HG03108 (cell line): ENCODE measurements around the gene CLDND1.
A peak's percentile ranks its signal among the peaks of the same experiment; 100 is the strongest.
"Not testable (repeated sequence)": the region's sequence is repeated elsewhere in the genome, so short reads cannot be mapped to it uniquely, and the experiment has no call there.

Experiments
- ATAC-seq: cut with Tn5 transposase; IDR thresholded peaks from one replicate; pipeline ENCODE4 v1.9.1; 2021; ENCODE audit warnings: moderate library complexity; ENCODE audit not compliant: unreplicated experiment

CLDND1 gene

DNA sequence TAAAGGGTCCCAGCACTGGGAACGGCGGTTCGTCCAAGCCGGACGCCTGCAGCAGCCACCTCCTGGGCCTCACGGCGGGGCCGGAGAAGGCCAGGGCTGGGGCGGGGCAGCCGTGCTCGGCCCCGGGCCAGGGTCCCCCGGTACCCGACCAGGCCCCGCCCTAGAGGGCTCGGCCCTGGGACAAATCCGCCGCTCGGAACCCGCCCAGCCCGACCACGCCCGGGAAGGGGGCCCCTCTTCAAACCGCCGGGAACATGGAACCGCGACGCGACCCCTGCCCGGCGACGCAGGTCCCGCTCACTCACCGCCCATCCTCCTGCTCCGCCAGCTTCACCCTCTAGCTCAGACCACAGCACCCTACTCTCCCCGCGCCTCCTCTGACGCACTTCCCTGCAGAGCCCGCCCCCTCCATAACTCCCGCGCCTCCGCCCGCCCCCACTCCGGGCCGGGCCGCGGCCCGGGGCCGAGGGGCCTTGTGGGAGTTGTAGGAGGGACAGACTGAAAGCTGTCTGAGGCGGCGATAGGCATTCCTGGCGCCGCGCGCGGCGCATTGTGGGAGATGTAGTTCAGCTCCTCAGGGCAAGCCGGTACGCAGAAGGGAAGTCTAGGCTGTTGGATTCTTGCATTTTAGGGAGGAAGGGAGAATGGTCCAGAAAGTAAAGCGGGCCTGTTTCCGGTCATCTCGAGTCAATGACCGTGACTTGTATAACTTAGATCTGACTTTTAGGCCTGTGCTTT is at the start of gene CLDND1:
Gene CLDND1 (minus strand): TSS at position 359 of the 738 bp plus-strand sequence. CDS start 1,478 bp downstream, outside the sequence.
- peak; percentile 79 for ATAC-seq

DNA sequence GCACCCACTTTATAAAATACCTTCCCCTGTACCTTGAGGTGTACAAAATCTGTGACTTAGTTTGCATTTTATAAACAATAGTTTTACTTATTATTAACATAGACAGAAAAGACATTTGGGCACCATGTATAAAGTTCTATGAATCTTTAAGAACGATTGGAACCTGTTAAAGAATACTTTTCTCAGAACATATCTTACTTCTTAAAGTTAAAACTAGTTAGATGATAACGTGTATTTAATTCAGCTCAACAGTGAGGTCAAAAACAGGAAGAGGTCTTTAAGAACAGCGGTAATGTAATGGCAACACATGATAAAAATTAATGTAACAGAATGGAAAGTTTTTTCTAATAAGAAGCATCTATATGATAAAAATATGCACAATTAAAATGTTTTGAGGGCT is 45.7 kb upstream of the CLDND1 start:
- no peak for ATAC-seq

DNA sequence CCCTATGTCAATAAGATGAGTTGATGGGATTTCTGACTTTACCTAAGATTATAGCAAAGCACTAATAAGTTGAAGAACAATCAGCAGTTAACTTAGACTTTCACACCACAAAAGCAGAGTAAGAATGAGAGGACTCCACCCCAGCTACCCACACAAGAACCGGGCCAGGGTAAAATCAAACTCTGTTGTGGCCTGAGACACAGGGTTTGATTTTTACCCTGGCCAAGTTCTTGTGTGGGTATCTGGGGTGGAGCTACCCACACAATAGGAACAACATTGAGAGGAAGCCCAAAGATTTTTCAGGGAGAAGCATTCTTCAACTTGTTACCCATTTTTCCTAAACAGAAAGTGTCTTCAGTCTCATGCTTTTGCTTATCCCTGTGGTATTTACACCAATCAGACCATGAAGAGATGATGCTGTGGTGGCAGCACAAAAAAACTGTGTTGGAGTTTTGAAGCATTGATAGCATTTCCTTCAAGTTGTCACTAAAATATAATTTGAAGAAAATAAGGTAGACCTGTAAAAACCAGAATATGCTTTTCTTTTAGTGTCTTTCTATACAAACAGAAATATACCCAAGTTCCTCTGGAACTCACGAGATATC is 45.1 kb upstream of the CLDND1 start:
- peak; percentile 24 for ATAC-seq

DNA sequence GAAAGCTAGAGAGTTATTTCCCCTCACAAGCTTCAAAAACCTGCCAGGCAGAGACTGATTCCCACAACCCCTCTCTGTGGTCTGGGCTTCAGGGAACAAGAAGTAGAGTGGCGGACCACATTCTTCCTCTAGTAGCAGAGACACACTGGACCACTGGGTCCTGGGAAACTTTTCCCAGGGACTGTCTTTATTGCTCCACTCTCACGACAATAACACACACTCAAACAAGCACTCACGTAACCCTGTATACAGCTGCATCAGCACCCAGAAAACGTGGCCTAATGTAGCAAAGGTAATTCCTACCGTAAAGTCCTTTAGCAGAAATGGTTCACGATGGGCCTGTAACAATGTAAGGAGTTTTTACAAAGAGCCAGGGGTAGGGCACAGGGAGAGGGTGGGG is 43.1 kb upstream of the CLDND1 start:
- ATAC-seq: no peak

DNA sequence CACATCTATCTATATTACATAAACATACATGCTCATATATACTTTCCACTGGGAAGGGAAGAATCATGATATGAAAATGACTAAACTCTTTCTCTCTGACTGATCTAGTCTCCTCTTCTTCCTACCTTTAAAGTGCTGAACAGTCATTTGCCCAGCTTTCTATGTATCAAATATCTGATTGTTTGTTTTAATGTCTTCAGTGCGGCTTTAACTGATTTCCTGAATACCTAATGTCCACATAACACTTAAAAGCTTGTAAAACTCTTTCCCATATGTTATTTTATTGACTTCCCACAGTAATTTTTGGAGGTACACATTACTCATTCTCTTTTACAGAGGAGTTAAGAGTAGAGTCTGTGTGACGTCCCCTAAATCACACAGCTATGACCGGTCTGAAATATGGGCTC is 42.5 kb upstream of the CLDND1 start:
- ATAC-seq: no peak

DNA sequence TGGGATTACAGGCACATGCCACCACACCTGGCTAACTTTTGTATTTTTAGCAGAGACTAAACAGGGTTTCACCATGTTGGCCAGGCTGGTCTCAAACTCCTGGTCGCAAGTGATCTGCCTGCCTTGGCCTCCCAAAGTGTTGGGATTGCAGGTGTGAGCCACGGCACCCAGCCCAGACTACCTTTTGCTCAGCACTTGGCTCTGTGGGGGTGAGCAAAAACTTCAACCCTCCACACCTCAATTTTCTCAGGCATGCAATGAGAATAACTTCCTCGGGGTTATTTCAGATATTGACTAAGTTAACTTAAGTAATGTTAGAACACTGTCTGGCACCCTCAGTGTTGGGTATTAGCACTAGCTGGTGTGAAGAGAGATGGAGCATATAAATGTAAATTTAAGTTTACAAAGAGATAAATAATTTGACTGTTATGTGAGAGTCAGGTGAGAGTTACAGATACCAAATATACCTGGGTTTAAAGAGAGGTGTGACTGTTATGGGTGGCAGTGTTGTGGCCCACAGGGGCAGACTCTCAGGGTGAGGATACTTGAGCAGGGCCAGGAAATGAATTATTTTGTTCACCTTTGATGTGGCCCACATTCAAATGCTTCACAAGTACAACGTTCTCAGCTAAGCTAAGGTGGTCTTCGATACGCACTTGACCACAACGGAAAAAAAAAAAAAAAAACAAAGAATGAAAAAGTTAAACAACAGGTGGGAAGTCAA is 41.7 kb upstream of the CLDND1 start:
- ATAC-seq: no peak

DNA sequence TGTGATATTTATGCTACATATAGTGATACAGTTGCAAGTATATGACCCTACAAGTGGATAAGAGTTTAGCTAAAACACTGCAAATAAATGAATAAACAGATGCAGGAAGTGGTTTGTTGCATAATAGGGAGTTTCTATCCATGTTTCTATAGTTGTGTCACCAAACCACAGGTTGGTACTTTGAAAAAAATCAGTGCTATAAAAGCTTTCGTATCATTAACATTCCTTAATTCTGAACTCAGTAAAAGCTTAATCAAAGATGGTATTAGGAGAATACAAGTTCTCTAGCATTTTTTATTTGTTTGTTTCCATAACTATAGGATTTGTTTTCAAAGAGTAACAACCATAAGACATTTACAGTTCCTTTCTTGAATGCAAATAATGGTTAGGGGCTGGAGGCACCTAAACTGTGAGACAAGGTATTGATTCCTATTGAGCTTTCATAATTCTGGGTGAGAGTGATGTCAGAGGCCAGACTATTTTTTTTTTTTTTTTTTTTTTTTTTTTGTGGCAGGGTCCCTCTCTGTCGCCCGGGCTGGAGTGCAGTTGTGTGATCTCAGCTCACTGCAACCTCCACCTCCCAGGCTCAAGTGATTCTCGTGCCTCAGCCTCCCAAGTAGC is 41.1 kb upstream of the CLDND1 start:
- peak; percentile 52 for ATAC-seq

DNA sequence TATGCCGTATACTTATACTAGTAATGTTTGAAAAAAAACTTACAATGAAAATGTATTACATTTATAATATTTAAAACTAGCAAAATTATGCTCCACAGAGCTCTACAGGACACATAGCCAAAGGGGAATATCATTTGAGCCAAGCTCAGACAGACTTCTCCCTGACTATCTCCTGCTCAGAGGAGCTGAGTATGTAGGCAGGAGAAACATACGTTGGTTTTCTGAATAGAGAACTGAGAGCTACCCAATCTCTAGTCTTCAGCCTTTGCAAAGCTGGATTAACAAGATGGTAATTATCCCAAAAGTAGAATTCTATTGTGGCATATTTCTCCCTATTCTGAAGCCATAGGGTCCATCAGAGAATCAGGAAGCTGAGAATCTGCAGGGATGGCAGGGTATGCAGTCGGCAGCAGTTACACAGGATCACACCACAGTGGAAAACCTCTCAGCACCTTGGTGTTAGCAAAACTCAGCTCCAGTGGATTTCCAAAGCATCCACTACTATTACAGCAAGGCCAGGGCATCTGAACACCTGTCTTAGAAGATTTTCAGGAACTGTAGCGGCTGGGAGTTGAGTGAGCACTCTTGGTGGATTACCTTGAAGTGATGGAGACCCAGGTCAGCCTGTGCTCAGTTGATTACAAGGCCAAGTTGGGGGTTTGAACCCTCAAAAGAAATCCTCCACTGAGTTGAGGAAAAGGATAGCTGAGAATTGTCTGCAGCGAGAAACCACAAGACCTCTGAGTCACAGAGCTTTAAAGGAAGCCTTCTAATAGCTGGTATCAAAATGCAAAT is 39.2 kb upstream of the CLDND1 start:
- ATAC-seq: no peak

DNA sequence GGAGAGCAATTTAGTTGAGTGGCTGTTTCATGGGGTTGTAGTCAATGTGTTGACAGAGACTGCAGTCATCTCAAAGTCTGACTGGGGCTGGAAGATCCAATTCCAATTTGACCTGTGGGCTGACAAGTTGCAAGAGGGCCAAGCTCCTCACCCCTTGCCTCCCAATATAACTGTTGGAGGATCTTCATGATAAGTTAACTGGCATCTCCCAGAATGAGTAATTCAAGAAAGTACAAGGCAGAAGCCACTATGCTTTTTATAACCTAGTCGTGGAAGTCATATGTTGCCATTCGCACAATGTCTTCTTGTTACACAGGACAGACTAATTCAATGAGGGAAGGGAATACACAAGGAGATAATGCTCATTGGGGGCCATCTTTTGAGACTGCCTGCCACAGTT is 38.2 kb upstream of the CLDND1 start:
- no peak for ATAC-seq

DNA sequence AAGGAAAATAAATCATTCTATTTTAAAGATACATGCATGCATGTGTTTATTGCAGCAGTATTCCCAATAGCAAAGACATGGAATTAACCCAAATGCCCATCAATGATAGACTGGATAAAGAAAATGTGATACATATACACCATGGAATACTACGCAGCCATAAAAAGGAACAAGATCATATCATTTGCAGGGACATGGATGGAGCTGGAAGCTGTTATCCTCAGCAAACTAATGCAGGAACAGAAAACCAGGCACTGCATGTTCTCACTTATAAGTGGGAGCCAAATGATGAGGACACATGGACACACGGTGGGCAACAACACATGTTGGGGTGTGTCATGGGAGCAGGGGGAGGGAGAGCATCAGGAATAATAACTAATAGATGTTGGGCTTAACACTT is 37.1 kb upstream of the CLDND1 start:
- not testable (repeated sequence) for ATAC-seq

DNA sequence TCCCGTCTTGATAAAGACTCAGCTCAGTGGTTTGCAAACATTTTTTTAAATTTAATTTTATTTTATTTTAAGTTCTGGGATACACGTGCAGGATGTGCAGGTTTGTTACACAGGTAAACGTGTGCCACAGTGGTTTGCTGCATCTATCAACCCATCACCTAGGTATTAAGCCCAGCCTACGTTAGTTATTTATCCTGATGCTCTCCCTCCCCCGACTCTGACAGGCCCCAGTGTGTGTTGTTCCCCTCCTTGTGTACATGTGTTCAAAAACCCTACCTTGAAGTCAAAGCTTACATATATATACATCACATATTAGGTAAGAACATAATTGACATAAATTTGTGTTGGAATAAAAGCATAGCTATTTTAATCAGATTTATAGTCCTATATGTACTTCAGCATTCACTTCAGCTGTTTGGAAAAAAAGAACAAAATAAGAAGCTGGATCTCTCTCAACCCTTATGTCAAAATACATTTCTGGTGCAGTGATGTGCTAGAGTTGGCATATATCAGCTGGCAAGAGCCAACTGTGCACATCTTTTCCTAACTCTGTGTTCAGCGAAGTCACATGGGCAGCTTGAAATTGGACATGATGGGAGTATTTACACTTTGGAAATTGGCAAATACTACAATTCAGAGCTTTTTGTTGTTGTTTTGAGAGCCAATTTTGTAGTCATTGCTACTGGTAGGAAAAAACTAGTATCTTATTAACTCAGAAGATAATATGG is 35.6 kb upstream of the CLDND1 start:
- no peak for ATAC-seq

DNA sequence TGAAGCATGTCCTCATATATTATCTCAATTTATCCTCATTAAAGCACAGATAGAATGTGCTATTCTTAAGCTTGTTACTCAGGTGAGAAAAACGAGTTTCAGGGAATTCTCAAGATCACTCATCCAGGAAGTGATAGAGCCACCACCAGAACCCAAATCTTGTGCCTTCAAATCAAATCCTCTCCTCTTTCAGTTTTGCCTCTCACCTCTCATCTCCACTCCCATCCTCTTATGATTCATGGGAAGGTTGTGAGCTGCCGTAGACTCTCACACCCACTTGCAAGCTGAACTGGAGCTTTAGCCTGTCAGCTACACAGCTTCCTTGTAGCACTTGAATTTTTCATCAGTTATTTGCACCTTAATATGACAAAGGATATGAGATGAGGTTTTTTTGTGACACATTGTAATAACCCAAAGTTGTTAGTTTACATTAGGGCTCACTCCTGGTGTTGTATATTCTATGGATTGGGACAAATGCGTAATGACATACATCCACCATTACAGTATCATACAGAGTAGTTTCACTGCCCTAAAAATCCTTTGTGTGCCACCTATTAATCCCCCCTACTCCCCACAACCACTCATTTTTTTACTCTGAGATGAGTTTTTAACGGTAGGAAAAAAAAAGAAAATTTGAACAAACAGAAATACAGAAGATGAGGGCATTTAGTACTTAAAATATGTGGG is 34.8 kb upstream of the CLDND1 start:
- ATAC-seq: peak; percentile 12

DNA sequence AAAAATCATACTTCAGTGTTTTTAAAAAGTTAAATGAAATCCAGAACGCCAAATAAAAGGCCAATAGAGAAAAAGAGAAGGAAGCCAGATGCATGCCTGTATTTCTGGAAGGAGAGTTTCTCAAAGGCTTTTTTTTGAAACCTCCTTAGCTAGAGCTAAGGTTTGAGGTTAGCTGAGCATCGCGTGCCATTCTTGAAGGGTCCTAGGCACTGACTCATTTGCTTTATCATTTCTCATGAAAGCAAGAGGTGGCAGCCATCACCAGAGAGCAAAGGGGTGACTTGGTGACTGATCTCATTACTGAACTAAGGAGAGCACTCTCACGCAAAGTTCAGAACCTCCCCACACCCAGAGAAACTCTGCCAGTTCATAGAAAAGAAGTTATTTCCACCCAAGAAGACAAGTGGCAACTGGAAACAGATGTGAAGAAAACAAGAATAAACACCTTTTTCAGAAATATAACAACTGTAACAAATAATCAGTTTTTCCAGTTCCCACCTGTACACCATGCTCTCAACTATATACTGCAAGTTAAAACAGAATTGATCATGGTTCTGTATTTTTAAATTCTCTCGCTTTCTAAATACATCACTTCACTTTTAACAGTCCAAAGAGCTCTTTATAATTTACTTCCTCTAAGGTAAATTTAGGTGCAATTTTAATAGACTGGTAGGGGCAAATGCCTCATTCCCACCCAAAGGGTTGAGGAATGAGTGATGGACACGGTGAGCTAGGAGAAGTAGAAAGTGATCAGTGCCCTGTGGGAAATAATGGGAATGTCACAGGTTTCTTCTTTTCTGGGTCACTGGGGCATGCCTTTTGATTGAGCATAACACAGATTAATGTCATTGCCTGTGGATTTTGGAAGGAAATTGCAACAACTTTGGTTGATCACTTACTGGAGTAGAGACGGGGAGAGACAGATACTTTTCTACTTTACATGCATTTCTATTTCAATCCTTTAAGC is 33.7 kb upstream of the CLDND1 start:
- ATAC-seq: peak; percentile 71

DNA sequence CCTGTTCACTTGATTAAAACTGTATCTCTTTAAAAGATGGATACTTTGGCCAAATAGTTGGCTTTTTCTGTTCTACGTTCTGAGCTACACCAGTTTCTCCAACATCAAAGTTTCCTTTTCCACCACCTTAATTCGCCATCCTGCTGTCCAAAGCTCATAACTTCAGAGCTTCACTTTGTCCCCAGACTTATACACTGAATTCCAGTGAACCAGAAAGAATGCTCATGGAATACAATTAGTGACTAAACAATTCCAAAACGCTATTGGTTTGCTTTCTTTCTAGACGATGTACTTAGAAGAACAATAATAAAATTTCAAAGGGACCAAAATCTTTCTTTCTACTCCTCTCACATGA is 32.3 kb upstream of the CLDND1 start:
- ATAC-seq: no peak

DNA sequence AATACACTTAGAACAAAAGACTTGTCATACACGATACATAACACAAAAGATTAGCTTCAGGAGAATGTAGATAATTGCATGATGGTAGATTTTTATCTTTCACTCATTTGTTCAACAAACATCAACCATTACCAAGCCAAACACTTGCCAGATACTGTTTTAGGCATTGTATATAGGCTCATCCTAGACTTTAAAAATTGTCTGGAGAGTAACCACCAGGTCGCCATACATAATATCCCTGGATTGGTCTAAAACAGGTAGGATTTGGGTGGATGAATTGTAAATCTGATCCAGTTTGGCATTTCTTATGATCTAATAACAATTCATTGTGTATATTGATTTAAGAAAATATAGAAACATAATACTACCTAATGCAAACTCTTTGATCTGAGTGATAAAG is 31.9 kb upstream of the CLDND1 start:
- no peak for ATAC-seq

DNA sequence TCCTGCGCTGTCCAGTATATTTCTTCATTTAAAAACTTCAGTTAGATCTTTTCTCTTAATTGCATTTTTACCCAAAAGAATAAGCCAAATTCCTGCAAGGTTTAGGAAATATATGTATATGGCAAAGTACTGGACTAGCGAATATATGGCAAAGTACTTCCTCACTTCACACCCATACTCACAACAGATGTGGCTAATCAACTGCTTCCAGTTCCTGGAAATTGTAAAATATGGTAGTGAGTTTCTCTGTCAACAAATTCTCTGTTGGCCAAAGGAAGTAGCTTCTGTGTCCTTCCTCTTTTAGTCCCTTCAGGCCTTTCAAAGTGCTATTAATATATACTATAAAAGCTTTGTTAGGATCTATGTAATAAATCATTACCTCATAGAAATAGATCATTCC is 31.1 kb upstream of the CLDND1 start:
- ATAC-seq: no peak

DNA sequence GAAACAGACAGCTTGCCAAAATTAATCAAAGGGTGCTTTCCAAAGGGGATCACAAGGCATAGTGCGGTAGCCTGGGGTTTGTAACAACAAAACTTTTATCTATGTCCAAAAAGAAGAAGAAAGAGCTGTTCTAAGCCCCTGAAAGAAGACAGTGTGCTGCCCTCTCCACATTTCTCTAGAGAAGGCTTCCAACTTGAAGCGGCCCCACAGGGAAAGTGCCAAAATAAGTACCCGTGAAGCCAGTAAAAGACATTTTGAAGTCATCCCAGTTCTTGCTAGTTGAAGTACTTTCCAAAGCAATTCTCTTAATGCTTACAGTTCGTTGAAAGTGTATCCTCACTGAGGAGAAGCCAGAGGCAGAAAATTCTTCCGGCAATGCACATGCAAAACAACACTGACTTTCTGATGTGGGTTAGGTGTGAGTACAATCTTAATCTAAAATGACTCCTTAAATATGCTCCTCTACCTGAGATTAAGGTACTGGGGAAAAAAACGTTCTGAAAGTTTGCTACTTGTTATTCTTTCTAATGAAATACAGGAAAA is 30.4 kb upstream of the CLDND1 start:
- no peak for ATAC-seq
